Liver (tissue), 9 donors: ENCODE data around the gene GALNT10. TPM values are rescaled to one million over a fixed set of nuclear protein-coding genes. Genes with fewer than 3 reads are reported as not detected.

Source experiments
- DNase-seq: peaks from one replicate; pipeline ENCODE4 v3.0.0-alpha.2; 2017; ENCODE audit warnings: low spot score
- H3K27ac ChIP-seq, 2 donors: one replicate each; pipeline ENCODE4 v1.7.0; 2013; ENCODE audit warnings: inconsistent platforms in 2 of 2, low read length in 2 of 2, control low read depth in 1 of 2, low read depth in 1 of 2, mild to moderate bottlenecking in 1 of 2
- H3K27me3 ChIP-seq, 4 donors: one replicate each; pipeline versions ENCODE4 v1.6.1 to v1.7.0; 2013; ENCODE audit warnings: low read length in 3 of 4, inconsistent platforms in 1 of 4, mild to moderate bottlenecking in 1 of 4, moderate library complexity in 1 of 4; ENCODE audit not compliant: control insufficient read depth in 4 of 4, insufficient read depth in 4 of 4
- H3K36me3 ChIP-seq, 4 donors: one replicate each; pipeline versions ENCODE4 v1.6.1 to v1.7.0; 2013; ENCODE audit warnings: low read length in 3 of 4, mild to moderate bottlenecking in 3 of 4, low read depth in 1 of 4, moderate library complexity in 1 of 4; ENCODE audit not compliant: control insufficient read depth in 4 of 4, insufficient read depth in 3 of 4
- H3K4me1 ChIP-seq, 4 donors: one replicate each; pipeline versions ENCODE4 v1.6.1 to v1.7.0; 2013; ENCODE audit warnings: low read length in 3 of 4, mild to moderate bottlenecking in 3 of 4, moderate library complexity in 1 of 4; ENCODE audit not compliant: control insufficient read depth in 4 of 4, insufficient read depth in 4 of 4
- H3K4me3 ChIP-seq, 3 donors: one replicate each; pipeline versions ENCODE4 v1.6.1 to v1.7.0; 2013; ENCODE audit warnings: low read length in 3 of 3, control low read depth in 1 of 3, low read depth in 1 of 3, mild to moderate bottlenecking in 1 of 3
- H3K9ac ChIP-seq, 2 donors: one replicate each; pipeline ENCODE4 v1.7.0; 2013; ENCODE audit warnings: low read length in 2 of 2, mild to moderate bottlenecking in 2 of 2, moderate library complexity in 2 of 2, control low read depth in 1 of 2, low read depth in 1 of 2
- H3K9me3 ChIP-seq, 4 donors: one replicate each; pipeline versions ENCODE4 v1.6.1 to v1.7.0; 2013; ENCODE audit warnings: low read length in 3 of 4; ENCODE audit not compliant: control insufficient read depth in 4 of 4
- ATF3 ChIP-seq: IDR thresholded peaks from 2 replicates; pipeline ENCODE4 v1.6.1; 2016; ENCODE audit warnings: antibody characterized with exemption
- EGR1 ChIP-seq, 2 donors: IDR thresholded peaks; 2 replicates each; pipeline ENCODE4 v1.6.1; 2016 to 2018; ENCODE audit warnings: antibody characterized with exemption in 2 of 2, low read depth in 2 of 2
- FOXA1 ChIP-seq: IDR thresholded peaks from 2 replicates; pipeline ENCODE4 v1.6.1; 2016; ENCODE audit warnings: antibody characterized with exemption
- FOXA2 ChIP-seq: IDR thresholded peaks from 2 replicates; pipeline ENCODE4 v1.6.1; 2016; ENCODE audit warnings: antibody characterized with exemption
- GABPA ChIP-seq, 2 donors: IDR thresholded peaks in 1 of 2; conservative IDR thresholded peaks in 1 of 2; 2 replicates each; pipeline ENCODE4 v1.6.1; 2016; ENCODE audit warnings: antibody characterized with exemption in 2 of 2, mild to moderate bottlenecking in 1 of 2, moderate library complexity in 1 of 2
- HNF4A ChIP-seq, 2 donors: conservative IDR thresholded peaks; 2 replicates each; pipeline ENCODE4 v1.6.1; 2016; ENCODE audit warnings: antibody characterized with exemption in 2 of 2, mild to moderate bottlenecking in 2 of 2
- HNF4G ChIP-seq: IDR thresholded peaks from 2 replicates; pipeline ENCODE4 v1.6.1; 2016; ENCODE audit warnings: antibody characterized with exemption
- JUND ChIP-seq, 2 donors: IDR thresholded peaks; 2 replicates each; pipeline ENCODE4 v1.6.1; 2016; ENCODE audit warnings: antibody characterized with exemption in 2 of 2
- MAX ChIP-seq: IDR thresholded peaks from 2 replicates; pipeline ENCODE4 v1.6.1; 2016; ENCODE audit warnings: antibody characterized with exemption
- NR2F2 ChIP-seq: IDR thresholded peaks from 2 replicates; pipeline ENCODE4 v1.6.1; 2016; ENCODE audit warnings: antibody characterized with exemption
- RAD21 ChIP-seq, 2 donors: IDR thresholded peaks; 2 replicates each; pipeline ENCODE4 v1.6.1; 2016; ENCODE audit warnings: antibody characterized with exemption in 2 of 2, mild to moderate bottlenecking in 2 of 2
- RXRA ChIP-seq, 2 donors: IDR thresholded peaks; 2 replicates each; pipeline ENCODE4 v1.6.1; 2017 to 2018; ENCODE audit warnings: antibody characterized with exemption in 2 of 2, mild to moderate bottlenecking in 1 of 2
- SP1 ChIP-seq: IDR thresholded peaks from 2 replicates; pipeline ENCODE4 v1.6.1; 2018; ENCODE audit warnings: antibody characterized with exemption, mild to moderate bottlenecking
- TAF1 ChIP-seq: conservative IDR thresholded peaks from 2 replicates; pipeline ENCODE4 v1.6.1; 2016; ENCODE audit warnings: antibody characterized with exemption, mild to moderate bottlenecking
- YY1 ChIP-seq: IDR thresholded peaks from 2 replicates; pipeline ENCODE4 v1.6.1; 2016; ENCODE audit warnings: antibody characterized with exemption, mild to moderate bottlenecking
- WGBS: extraction: QIAGEN DNeasy Blood & Tissue Kit; methylation state at CpG from one replicate; pipeline ENCODE4 v1.1.7; 2013; 5-methylcytosine and 5-hydroxymethylcytosine counted together
- polyA plus RNA-seq, 2 donors: library from polyadenylated mRNA; stranded (reverse) in 1 of 2; unstranded in 1 of 2; fragments of 200-250 nt in 1 of 2; fragments of >200 nt in 1 of 2; fragmentation: Nextera tagmentation in 1 of 2; extraction: Ambion mirVana in 1 of 2; gene quantifications; one replicate each; pipeline versions ENCODE4 v1.2.1 to v1.2.3, GENCODE V29; 2013 to 2015
- total RNA-seq, 2 donors: library from RNA; depleted of rRNA; stranded (reverse); fragments of >200 nt; gene quantifications; one replicate each; pipeline ENCODE4 v1.2.3, GENCODE V29; 2014
- TF ChIP-seq, protein P1 (sequence below): fragments of 150-350 bp; IDR thresholded peaks from 2 replicates; pipeline ENCODE4 v1.5.1; 2017; ENCODE audit warnings: improper control_type of control experiment, low read depth, low read length; ENCODE audit not compliant: missing input control
- TF ChIP-seq, protein P2 (sequence below): IDR thresholded peaks from 2 replicates; pipeline ENCODE4 v1.6.1; 2016; ENCODE audit warnings: antibody characterized with exemption
- TF ChIP-seq, protein P3 (sequence below): IDR thresholded peaks from 2 replicates; pipeline ENCODE4 v1.6.1; 2016; ENCODE audit warnings: antibody characterized with exemption, mild to moderate bottlenecking
- donor health status: healthy.
- donor health status: healthy.
- donor health status: healthy.
- donor health status: healthy.
- donor health status: healthy.

Gene GALNT10
- total and polyA plus RNA-seq, 4 donors: 1.1 to 17.8 (median 5.3) TPM

- H3K27me3 ChIP-seq: no peaks in the 10 kb centered on the region
- WGBS: 88% methylated on average over 6 of the region's 6 CpGs
These were observed 220.3 kb downstream of the GALNT10 start for GRCh38 chr5:154410786-154411185.

DNA sequence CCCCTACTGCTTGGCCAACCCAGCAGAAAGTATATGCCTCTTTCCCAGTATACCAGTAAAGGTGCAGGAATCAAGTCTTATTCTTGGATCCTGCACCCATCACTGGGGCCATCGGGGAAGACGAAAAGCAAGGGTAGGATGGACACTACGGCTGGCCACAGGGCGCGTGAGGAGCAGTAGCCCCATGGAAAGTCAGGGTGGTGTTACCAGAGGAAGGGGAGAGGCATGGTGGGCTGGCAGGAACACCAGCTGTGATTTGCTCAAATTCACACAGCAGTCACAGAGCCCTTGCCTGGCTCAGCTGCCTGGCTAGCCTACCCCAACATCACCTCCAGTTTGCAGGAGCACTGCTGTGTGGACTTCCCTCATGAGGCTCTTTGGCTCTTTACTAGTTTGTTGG is 220.8 kb downstream of the GALNT10 start:
- no peak for DNase-seq
- no peaks in the 10 kb centered on the region for H3K4me1 ChIP-seq
- H3K27ac ChIP-seq: no peak overlapping the region
- 98% methylated on average over 5 of the region's 5 CpGs for WGBS
- H3K27me3 ChIP-seq: no peaks in the 10 kb centered on the region
- no peaks in the 10 kb centered on the region for H3K36me3 ChIP-seq
- no peak overlapping the region for H3K4me3 ChIP-seq
- no peak overlapping the region for H3K9ac ChIP-seq
- no peaks in the 10 kb centered on the region for H3K9me3 ChIP-seq
- TF ChIP-seq NR2F2: no peak
- TF ChIP-seq GABPA (IDR thresholded peaks at IDR 0.05 in 1 of 2, conservative IDR thresholded peaks at IDR 0.05 in 1 of 2): no peak
- TF ChIP-seq ATF3: no peak
- no peak for TF ChIP-seq HNF4G
- TF ChIP-seq, protein P1, sequence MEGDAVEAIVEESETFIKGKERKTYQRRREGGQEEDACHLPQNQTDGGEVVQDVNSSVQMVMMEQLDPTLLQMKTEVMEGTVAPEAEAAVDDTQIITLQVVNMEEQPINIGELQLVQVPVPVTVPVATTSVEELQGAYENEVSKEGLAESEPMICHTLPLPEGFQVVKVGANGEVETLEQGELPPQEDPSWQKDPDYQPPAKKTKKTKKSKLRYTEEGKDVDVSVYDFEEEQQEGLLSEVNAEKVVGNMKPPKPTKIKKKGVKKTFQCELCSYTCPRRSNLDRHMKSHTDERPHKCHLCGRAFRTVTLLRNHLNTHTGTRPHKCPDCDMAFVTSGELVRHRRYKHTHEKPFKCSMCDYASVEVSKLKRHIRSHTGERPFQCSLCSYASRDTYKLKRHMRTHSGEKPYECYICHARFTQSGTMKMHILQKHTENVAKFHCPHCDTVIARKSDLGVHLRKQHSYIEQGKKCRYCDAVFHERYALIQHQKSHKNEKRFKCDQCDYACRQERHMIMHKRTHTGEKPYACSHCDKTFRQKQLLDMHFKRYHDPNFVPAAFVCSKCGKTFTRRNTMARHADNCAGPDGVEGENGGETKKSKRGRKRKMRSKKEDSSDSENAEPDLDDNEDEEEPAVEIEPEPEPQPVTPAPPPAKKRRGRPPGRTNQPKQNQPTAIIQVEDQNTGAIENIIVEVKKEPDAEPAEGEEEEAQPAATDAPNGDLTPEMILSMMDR: no peak
- no peak for TF ChIP-seq MAX
- no peak for TF ChIP-seq HNF4A (conservative IDR thresholded peaks at IDR 0.05)
- no peak for TF ChIP-seq YY1
- TF ChIP-seq RAD21 (IDR thresholded peaks at IDR 0.05): no peak
- no peak for TF ChIP-seq TAF1
- no peak for TF ChIP-seq RXRA (IDR thresholded peaks at IDR 0.05)

More at GRCh38 chr5:154410786-154411185, 220.3 kb downstream of the GALNT10 start:
- Histone ChIP-seq H3K36me3 (no peaks in the 10 kb centered on the region), H3K4me3 (no peak overlapping the region), H3K9ac (no peak overlapping the region), H3K4me1 (no peaks in the 10 kb centered on the region), H3K9me3 (no peaks in the 10 kb centered on the region), H3K27ac (no peak overlapping the region)
- DNase-seq: no peak
- TF ChIP-seq HNF4A (conservative IDR thresholded peaks at IDR 0.05) (no peak), SP1 (no peak), GABPA (IDR thresholded peaks at IDR 0.05 in 1 of 2, conservative IDR thresholded peaks at IDR 0.05 in 1 of 2) (no peak), JUND (IDR thresholded peaks at IDR 0.05) (no peak), EGR1 (IDR thresholded peaks at IDR 0.05; ENCODE audit: low read depth in 2 of 2) (no peak), RXRA (IDR thresholded peaks at IDR 0.05) (no peak), HNF4G (no peak), RAD21 (IDR thresholded peaks at IDR 0.05) (no peak), MAX (no peak), YY1 (no peak), FOXA1 (no peak), TAF1 (no peak), FOXA2 (no peak)
- TF ChIP-seq, protein P2, sequence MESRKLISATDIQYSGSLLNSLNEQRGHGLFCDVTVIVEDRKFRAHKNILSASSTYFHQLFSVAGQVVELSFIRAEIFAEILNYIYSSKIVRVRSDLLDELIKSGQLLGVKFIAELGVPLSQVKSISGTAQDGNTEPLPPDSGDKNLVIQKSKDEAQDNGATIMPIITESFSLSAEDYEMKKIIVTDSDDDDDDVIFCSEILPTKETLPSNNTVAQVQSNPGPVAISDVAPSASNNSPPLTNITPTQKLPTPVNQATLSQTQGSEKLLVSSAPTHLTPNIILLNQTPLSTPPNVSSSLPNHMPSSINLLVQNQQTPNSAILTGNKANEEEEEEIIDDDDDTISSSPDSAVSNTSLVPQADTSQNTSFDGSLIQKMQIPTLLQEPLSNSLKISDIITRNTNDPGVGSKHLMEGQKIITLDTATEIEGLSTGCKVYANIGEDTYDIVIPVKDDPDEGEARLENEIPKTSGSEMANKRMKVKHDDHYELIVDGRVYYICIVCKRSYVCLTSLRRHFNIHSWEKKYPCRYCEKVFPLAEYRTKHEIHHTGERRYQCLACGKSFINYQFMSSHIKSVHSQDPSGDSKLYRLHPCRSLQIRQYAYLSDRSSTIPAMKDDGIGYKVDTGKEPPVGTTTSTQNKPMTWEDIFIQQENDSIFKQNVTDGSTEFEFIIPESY: no peak
- TF ChIP-seq, protein P3, sequence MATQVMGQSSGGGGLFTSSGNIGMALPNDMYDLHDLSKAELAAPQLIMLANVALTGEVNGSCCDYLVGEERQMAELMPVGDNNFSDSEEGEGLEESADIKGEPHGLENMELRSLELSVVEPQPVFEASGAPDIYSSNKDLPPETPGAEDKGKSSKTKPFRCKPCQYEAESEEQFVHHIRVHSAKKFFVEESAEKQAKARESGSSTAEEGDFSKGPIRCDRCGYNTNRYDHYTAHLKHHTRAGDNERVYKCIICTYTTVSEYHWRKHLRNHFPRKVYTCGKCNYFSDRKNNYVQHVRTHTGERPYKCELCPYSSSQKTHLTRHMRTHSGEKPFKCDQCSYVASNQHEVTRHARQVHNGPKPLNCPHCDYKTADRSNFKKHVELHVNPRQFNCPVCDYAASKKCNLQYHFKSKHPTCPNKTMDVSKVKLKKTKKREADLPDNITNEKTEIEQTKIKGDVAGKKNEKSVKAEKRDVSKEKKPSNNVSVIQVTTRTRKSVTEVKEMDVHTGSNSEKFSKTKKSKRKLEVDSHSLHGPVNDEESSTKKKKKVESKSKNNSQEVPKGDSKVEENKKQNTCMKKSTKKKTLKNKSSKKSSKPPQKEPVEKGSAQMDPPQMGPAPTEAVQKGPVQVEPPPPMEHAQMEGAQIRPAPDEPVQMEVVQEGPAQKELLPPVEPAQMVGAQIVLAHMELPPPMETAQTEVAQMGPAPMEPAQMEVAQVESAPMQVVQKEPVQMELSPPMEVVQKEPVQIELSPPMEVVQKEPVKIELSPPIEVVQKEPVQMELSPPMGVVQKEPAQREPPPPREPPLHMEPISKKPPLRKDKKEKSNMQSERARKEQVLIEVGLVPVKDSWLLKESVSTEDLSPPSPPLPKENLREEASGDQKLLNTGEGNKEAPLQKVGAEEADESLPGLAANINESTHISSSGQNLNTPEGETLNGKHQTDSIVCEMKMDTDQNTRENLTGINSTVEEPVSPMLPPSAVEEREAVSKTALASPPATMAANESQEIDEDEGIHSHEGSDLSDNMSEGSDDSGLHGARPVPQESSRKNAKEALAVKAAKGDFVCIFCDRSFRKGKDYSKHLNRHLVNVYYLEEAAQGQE: no peak
- TF ChIP-seq, protein P1: no peak
